Mucosa of stomach (tissue), 1 donor: ENCODE measurements around the gene PAX6.

Experiments used
- H3K27me3 ChIP-seq: one replicate; pipeline ENCODE4 v1.7.0; 2013; ENCODE audit warnings: mild to moderate bottlenecking, low read length; ENCODE audit not compliant: control insufficient read depth, insufficient read depth
- H3K36me3 ChIP-seq: one replicate; pipeline ENCODE4 v1.7.0; 2013; ENCODE audit warnings: low read length; ENCODE audit not compliant: control insufficient read depth, insufficient read depth
- H3K4me1 ChIP-seq: one replicate; pipeline ENCODE4 v1.7.0; 2013; ENCODE audit warnings: mild to moderate bottlenecking, low read length; ENCODE audit not compliant: control insufficient read depth, insufficient read depth
- H3K4me3 ChIP-seq: one replicate; pipeline ENCODE4 v1.7.0; 2013; ENCODE audit warnings: low read length
- H3K9ac ChIP-seq: one replicate; pipeline ENCODE4 v1.7.0; 2013; ENCODE audit warnings: mild to moderate bottlenecking, low read length, moderate library complexity
- H3K9me3 ChIP-seq: one replicate; pipeline ENCODE4 v1.7.0; 2013; ENCODE audit warnings: mild to moderate bottlenecking, low read length, moderate library complexity; ENCODE audit not compliant: control insufficient read depth
- donor health status: Pancreatic carcinoma.

The PAX6 gene

GRCh38 chr11:31827455-31828206 lies 16.5 kb upstream of the PAX6 start:
- Histone ChIP-seq H3K27me3 (peaks cover 77% of the 10 kb centered on the region), H3K4me3 (no peak overlapping the region), H3K36me3 (no peaks in the 10 kb centered on the region), H3K9ac (no peak overlapping the region), H3K4me1 (peaks cover 4% of the 10 kb centered on the region), H3K9me3 (no peaks in the 10 kb centered on the region)

DNA sequence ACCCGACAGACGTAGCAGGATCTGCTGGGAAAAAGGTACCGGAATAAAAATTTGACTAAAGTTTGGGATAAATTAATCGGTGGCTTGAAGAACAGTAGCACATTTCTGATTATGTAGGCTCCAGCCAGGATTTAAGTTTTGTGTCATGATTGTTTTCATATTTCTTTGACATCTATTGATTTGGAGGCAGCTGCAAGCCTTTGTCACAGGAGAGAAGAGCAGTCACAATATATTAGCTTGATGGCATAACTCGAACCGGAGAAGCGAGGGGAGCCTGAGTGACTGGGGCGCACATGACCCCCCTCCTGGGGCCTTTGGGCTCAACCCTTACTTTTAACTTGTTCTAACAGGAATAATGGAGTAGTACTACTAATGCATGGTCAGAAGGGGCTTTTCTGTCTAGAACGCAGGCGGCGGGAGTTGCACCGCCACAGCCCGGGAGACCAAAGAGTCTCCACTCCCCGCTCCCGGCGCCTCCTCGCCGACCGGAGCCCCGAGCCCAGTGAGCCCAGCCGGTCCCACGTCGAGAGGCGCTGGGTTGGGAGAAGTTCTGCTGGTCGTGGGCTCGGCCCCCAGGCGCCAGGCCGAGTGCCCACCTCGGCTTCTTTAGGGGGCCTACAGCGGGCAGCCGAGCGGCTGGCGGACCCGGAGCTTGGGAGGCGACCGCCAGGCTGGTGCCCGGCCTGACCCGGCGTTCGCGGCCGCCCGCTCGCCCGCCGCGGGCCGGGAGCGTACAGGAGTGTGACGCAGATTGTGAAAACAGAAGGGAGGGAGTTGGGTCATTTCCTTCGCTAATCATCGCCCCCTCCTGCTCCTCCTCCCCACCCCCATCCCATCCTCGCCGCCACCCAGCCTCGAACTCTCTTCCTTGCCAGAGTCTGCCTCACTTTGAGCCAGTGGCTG lies 15.7 kb upstream of the PAX6 start:
- H3K4me3 ChIP-seq: no peak overlapping the region
- H3K9ac ChIP-seq: no peak overlapping the region

DNA sequence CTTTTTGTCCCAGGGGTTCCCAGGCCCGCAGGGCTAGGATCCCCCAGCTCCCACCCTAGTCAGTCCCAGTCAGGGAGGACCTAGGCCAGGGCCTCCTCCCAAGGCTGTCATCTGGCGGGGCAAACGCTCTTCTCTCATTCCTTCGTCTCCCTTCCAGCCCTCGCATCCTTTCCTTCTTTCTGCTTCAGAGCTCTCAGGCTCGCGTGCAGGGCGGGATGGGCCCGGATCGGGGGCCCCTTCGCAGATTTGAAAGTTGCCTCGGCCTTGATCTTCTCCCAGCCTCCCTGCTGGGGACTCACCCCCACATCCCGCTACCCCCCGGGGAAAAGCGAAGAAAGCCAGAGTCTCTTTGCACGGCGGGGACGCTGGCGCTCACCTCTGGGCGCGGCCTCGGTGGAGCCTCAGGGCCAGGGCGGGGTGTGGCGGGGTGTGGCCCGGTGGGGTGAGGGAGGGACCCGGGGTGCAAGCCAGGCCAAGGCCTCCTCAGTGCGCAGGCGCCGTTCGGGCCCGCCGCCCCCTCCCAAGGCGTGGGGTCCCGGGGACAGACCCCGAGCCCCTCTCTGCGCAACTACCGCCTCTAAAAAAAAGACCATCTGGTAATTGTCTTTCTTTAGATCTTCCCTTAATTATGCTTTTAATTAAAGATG lies 14.8 kb upstream of the PAX6 start:
- Histone ChIP-seq H3K27me3 (peaks cover 94% of the 10 kb centered on the region), H3K36me3 (no peaks in the 10 kb centered on the region), H3K9ac (no peak overlapping the region), H3K9me3 (no peaks in the 10 kb centered on the region), H3K4me1 (peaks cover 4% of the 10 kb centered on the region), H3K4me3 (no peak overlapping the region)

More for the DNA sequence above, 15.7 kb upstream of the PAX6 start:
- H3K9me3 ChIP-seq: no peaks in the 10 kb centered on the region
- H3K36me3 ChIP-seq: no peaks in the 10 kb centered on the region
- peaks cover 86% of the 10 kb centered on the region for H3K27me3 ChIP-seq
- peaks cover 4% of the 10 kb centered on the region for H3K4me1 ChIP-seq

DNA sequence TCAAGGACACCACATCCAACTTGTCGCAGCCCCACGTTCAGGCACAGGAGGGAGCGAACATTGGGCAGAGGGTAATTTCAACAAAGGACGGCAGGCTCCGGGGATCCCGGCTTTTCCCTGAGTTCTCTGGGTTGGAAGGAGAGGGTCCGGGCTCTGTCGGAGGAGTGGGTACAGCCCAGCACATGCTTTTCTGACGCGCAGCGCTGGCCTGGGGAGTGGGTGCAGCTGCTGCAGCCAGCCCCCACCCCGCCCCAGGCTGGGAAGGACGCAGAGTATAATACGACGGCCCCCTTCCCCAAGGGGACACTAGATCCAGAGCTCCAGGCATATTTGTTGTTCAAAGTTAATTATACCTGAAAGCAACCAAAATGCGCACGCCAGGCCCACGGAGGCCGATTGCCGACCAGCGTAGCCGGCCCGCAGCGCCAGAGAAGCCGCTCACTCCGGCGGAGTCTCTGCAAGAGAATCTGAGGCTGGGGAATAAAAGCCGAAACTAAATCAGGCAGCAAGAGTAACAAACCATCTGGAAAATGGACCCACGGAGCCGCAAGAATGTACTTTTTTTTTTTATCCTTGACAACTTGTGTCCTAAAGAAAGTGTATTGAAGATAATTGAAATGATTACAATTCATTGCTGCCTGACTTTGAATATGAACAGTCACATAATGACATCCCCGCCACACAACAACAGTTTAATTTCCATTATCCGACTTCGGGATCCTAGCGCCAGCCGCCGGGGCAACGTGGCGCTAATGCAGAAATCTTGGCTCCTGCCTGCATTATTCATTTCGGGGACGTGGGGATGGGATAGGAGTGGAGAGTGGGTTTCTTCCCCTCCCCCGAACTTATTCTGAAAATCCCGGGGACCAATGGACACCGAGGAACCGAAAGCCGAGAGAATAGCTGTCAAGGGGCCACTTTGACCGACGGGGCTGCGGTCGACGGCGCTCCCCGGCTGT lies 14.0 kb upstream of the PAX6 start:
- Histone ChIP-seq H3K4me1 (peaks cover 4% of the 10 kb centered on the region), H3K9ac (no peak overlapping the region), H3K4me3 (no peak overlapping the region), H3K9me3 (no peaks in the 10 kb centered on the region), H3K27me3 (peaks cover 98% of the 10 kb centered on the region), H3K36me3 (no peaks in the 10 kb centered on the region)

DNA sequence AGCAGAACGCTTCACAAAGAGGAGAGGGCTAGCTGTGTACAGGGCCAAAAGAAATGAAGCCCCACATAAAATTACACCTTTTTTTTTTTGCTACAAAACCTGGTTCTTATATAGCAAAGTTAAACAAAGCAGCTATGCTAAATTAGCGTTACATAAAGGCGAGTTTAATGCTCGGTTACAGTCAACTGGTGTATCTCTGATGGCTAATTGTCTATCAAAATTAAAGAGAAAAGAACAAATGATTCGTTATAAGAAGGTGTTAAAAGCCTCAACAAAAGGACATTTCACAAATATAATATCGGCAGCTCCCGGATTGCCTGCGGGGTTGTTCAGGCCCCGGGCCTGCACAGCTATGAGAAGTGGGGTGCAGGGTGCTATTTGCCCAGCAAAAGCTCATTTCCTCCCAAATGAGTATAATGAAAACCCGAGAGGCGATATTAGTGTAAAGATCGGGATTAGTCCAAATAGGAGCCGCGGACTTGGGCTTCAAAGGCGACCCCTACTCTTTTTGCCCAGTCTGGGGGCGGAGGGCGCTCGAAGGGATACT lies 13.3 kb upstream of the PAX6 start:
- H3K4me3 ChIP-seq: no peak overlapping the region
- peaks cover 98% of the 10 kb centered on the region for H3K27me3 ChIP-seq
- no peaks in the 10 kb centered on the region for H3K36me3 ChIP-seq
- H3K9ac ChIP-seq: no peak overlapping the region
- H3K9me3 ChIP-seq: no peaks in the 10 kb centered on the region
- H3K4me1 ChIP-seq: peaks cover 8% of the 10 kb centered on the region

GRCh38 chr11:31823644-31824331 lies 12.7 kb upstream of the PAX6 start:
- no peak overlapping the region for H3K4me3 ChIP-seq
- H3K9ac ChIP-seq: no peak overlapping the region
- H3K36me3 ChIP-seq: no peaks in the 10 kb centered on the region
- peaks cover 98% of the 10 kb centered on the region for H3K27me3 ChIP-seq
- H3K4me1 ChIP-seq: peaks cover 9% of the 10 kb centered on the region
- H3K9me3 ChIP-seq: no peaks in the 10 kb centered on the region

DNA sequence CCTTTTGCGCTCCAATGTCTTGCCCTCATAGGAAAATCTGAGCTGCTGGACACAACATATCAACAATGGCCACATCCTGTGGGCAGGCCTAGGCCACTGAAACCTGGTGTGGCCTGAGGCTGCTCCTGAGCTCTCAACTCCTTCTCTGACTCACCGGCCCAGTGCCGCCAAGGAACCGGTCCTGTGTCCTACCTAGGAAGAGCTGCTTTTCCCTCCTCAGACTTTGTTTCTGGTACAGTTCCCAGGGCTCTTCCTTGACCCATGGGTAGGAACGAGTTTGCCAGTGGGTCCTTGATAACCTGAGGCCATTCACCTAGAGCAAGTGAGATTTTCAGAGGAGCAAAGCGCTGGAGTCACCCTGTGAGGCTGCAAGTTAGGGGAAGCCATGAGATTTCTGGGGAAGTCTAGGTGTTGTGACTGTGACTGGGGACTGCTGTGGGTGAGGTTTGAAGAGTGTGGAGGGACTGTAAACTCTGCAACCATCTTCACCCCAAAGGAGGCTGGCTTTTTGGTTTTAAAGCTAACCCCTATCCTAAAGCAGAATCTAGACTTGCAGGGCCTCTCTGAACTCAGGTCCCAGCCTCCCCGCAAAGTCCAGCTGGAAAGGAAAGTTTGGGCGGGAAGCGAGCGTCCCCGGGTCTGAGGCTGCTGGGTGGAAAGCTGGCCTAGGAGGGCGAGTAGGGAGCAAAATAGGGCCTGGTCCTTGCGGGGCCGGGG lies 12.0 kb upstream of the PAX6 start:
- H3K9me3 ChIP-seq: no peaks in the 10 kb centered on the region
- peaks cover 100% of the 10 kb centered on the region for H3K27me3 ChIP-seq
- H3K36me3 ChIP-seq: no peaks in the 10 kb centered on the region
- H3K4me1 ChIP-seq: peaks cover 12% of the 10 kb centered on the region
- no peak overlapping the region for H3K4me3 ChIP-seq
- no peak overlapping the region for H3K9ac ChIP-seq

GRCh38 chr11:31822175-31822926 lies 11.2 kb upstream of the PAX6 start:
- Histone ChIP-seq H3K9me3 (no peaks in the 10 kb centered on the region), H3K4me1 (peaks cover 19% of the 10 kb centered on the region), H3K27me3 (peaks cover 100% of the 10 kb centered on the region), H3K36me3 (no peaks in the 10 kb centered on the region), H3K4me3 (no peak overlapping the region), H3K9ac (no peak overlapping the region)

DNA sequence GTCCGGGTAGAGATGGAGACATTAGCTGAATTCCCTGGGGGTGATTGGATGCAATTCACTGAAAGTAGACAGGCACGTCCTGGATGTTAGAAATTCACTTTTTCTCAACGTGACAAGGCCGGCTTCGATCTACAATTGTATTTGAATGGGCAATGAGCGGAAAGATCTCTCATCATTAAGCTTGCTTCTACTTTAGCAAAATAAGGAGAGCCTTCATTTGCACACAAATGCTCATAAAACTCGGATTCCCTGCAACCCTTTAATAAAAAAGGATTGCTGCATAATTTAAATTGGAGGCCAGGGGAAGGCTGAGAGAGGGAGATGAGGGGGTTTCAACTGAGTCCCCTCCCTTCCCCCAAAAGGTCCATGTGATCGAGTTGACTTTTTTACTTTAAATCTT lies 10.6 kb upstream of the PAX6 start:
- H3K36me3 ChIP-seq: no peaks in the 10 kb centered on the region
- H3K4me3 ChIP-seq: no peak overlapping the region
- no peaks in the 10 kb centered on the region for H3K9me3 ChIP-seq
- H3K4me1 ChIP-seq: peaks cover 20% of the 10 kb centered on the region
- no peak overlapping the region for H3K9ac ChIP-seq
- peaks cover 100% of the 10 kb centered on the region for H3K27me3 ChIP-seq

DNA sequence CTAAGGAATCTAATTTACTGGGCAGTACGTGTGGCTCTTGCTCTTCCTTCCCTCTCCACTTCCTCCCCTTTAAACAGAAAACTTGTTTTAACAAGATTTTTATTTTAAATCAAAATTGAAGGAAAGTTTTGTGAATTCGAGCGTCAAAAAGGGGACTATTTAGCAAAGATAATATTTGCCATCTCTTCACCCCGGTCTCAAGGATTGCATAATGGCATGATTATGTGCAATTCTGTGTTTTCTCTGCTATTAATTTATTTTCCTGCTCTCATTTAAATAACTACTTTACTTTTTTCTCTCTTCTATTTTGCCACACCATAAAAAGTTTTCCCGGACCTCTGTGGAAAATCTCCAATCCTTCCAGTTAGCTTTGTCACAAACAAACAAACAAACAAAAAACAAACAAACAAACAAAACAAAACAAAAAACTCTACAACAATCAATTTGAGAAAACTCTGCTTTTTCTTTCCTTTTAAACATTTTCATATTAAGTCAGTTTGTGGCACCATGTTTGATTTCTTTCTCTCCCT lies 10.2 kb upstream of the PAX6 start:
- Histone ChIP-seq H3K4me1 (peaks cover 22% of the 10 kb centered on the region), H3K27me3 (peaks cover 100% of the 10 kb centered on the region), H3K9me3 (no peaks in the 10 kb centered on the region), H3K9ac (no peak overlapping the region), H3K4me3 (no peak overlapping the region), H3K36me3 (no peaks in the 10 kb centered on the region)
